Measurements from ENCODE around the gene LRRC8D. TPM values are rescaled to one million over a fixed set of nuclear protein-coding genes. Genes with fewer than 3 reads are reported as not detected.

LRRC8D gene
- total RNA-seq, 2 donors from 2014 or later = 7.6 to 13.0 TPM

DNA sequence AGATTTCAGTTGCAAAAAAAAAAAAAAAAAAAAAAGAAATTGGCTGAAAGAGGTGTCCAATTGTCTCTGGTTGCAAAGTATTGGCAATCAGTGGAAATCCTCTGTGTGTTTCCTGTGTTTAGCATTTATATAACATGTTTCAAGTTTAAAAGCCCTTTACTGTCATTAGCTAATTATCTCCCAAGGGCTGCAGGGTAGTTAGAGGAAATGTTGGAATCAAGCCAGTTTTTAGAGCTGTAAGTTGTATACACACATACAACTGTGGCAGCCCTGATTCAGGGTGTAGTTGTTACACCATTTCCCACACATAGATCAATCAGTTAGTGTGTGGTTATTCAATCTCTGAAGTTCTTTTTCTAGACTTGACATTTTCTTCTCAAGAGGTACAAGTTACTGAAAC, 165.2 kb downstream of the LRRC8D start:
- Histone ChIP-seq H3K36me3 (replicated peaks in 1 of 2; ENCODE audit: insufficient read depth in 1 of 2, low read depth in 2 of 2) (no peaks in the 10 kb centered on the region), H3K27ac (no peak overlapping the region), H3K9me3 (no peaks in the 10 kb centered on the region), H3K4me3 (no peak overlapping the region), H3K4me1 (no peaks in the 10 kb centered on the region), H3K27me3 (no peaks in the 10 kb centered on the region)
- intact Hi-C loops (cut with DNase I) = loop anchor here (5.0 kb wide), 1 partner anchor 184 kb away; no protein-coding TSS in a partner anchor
- DNase-seq (no peak), ATAC-seq (no peak)
- TF ChIP-seq POLR2A (IDR thresholded peaks at IDR 0.05) (no peak), CTCF (IDR thresholded peaks at IDR 0.05) (no peak)

Other genes with a start within 250 kb of the LRRC8D start
- gene LRRC8C, start 187.9 kb upstream of the LRRC8D start, total RNA-seq = 1 to 10 TPM; 3.4 to 4.6 TPM
- 10 to 100 TPM; 24.1 to 28.7 TPM for gene ZNF326, start 174.1 kb downstream of the LRRC8D start, total RNA-seq